ENCODE data around the gene BEGAIN.

DNA sequence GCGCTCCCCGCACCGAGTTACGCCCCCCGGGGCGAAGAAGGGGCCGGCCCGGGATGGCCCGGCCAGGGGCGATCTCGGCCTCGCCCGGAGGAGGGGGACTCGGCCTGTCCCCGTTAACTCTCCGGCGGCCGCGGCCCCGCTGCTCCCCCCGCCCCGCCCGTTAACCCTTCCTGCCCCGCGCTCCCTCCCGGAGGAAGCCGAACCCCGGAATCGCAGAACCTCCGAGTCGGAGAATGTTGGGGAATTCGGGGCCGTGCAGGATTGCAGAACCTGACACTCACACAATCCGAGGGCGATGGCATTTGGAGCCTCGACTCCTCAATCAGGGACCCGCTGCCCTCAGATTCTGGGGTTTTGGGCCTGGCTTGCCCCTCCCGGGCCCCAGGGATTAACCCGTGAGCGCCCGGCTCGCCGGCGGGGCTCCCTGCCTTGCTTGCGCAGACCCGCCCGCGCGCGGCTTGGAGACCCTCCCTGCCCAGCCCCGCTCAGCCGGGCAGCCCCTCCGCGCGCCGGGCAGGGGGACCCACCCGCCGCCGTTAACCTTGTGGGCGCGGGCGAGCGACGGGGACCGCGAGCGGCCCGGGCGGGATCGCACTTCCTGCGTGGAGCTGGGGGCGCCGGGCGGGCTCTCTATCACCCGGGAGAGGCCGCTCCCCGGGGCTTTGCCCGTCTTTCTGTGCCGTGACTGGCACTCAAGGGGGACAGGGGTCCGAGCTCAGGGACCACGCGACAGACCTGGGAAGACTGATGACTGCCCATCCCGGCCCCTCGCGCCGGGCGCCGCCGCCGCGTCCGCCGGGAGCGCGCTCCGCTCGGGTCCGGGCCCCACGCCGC, 18.8 kb downstream of the BEGAIN start:
- TF ChIP-seq, protein P1, sequence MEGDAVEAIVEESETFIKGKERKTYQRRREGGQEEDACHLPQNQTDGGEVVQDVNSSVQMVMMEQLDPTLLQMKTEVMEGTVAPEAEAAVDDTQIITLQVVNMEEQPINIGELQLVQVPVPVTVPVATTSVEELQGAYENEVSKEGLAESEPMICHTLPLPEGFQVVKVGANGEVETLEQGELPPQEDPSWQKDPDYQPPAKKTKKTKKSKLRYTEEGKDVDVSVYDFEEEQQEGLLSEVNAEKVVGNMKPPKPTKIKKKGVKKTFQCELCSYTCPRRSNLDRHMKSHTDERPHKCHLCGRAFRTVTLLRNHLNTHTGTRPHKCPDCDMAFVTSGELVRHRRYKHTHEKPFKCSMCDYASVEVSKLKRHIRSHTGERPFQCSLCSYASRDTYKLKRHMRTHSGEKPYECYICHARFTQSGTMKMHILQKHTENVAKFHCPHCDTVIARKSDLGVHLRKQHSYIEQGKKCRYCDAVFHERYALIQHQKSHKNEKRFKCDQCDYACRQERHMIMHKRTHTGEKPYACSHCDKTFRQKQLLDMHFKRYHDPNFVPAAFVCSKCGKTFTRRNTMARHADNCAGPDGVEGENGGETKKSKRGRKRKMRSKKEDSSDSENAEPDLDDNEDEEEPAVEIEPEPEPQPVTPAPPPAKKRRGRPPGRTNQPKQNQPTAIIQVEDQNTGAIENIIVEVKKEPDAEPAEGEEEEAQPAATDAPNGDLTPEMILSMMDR (conservative IDR thresholded peaks at IDR 0.05) = no peak
- TF ChIP-seq EZH2 (IDR thresholded peaks at IDR 0.05; ENCODE audit: low read depth) = no peak
